ENCODE measurements around the gene CFDP1. TPM values are rescaled to one million over a fixed set of nuclear protein-coding genes. Genes with fewer than 3 reads are reported as not detected.

The CFDP1 gene
- total and polyA plus RNA-seq, 2 experiments from 2014 or later = 97.1 to 116 TPM

- H3K27ac ChIP-seq = peak overlapping the region; percentile 87
Measured at GRCh38 chr16:75293173-75293572, 140.1 kb downstream of the CFDP1 start.

GRCh38 chr16:75292691-75293090, 140.6 kb downstream of the CFDP1 start:
- Histone ChIP-seq H2AFZ (no peak overlapping the region), H3K9me2 (replicated peaks; ENCODE audit: insufficient read depth) (no peaks in the 10 kb centered on the region), H3K4me2 (no peak overlapping the region), H4K20me1 (ENCODE audit: insufficient read depth, poor library complexity, severe bottlenecking) (no peaks in the 10 kb centered on the region), H3K36me3 (replicated peaks; ENCODE audit: insufficient read depth, low read depth) (no peaks in the 10 kb centered on the region), H3K9me3 (ENCODE audit: low read depth) (no peaks in the 10 kb centered on the region), H3K27me3 (no peaks in the 10 kb centered on the region), H3K4me1 (ENCODE audit: insufficient read depth) (peaks cover 22% of the 10 kb centered on the region), H3K27ac (peak overlapping the region; percentile 87), H3K79me2 (peaks cover 2% of the 10 kb centered on the region), H3K4me3 (no peak overlapping the region)
- no peak for DNase-seq (ENCODE audit: low spot score)
- WGBS (ENCODE audit: low lambda C conversion rate, missing lambda C conversion rate) = 92% methylated on average over 3 of the region's 3 CpGs
- TF ChIP-seq EZH2phosphoT487 (IDR thresholded peaks at IDR 0.05; ENCODE audit: low read depth, severe bottlenecking, unreplicated experiment) = no peak
- TF ChIP-seq EZH2 (IDR thresholded peaks at IDR 0.05; ENCODE audit: borderline replicate concordance) = no peak
- no peak for TF ChIP-seq CTCF (IDR thresholded peaks at IDR 0.05; ENCODE audit: poor library complexity)

More at GRCh38 chr16:75293173-75293572, 140.1 kb downstream of the CFDP1 start:
- H4K20me1 ChIP-seq (ENCODE audit: insufficient read depth, poor library complexity, severe bottlenecking) = no peaks in the 10 kb centered on the region
- 51% methylated on average over 4 of the region's 4 CpGs for WGBS (ENCODE audit: low lambda C conversion rate, missing lambda C conversion rate)
- H2AFZ ChIP-seq = no peak overlapping the region
- H3K4me2 ChIP-seq = peak overlapping the region; percentile 63
- no peaks in the 10 kb centered on the region for H3K9me3 ChIP-seq (ENCODE audit: low read depth)
- no peak overlapping the region for H3K4me3 ChIP-seq
- H3K9me2 ChIP-seq (replicated peaks; ENCODE audit: insufficient read depth) = no peaks in the 10 kb centered on the region
- no peak for TF ChIP-seq EZH2phosphoT487 (IDR thresholded peaks at IDR 0.05; ENCODE audit: low read depth, severe bottlenecking, unreplicated experiment)
- no peak for TF ChIP-seq EZH2 (IDR thresholded peaks at IDR 0.05; ENCODE audit: borderline replicate concordance)
- TF ChIP-seq CTCF (IDR thresholded peaks at IDR 0.05; ENCODE audit: poor library complexity) = no peak
- peaks cover 2% of the 10 kb centered on the region for H3K79me2 ChIP-seq
- H3K27me3 ChIP-seq = no peaks in the 10 kb centered on the region
- H3K36me3 ChIP-seq (replicated peaks; ENCODE audit: insufficient read depth, low read depth) = no peaks in the 10 kb centered on the region
- H3K4me1 ChIP-seq (ENCODE audit: insufficient read depth) = peaks cover 22% of the 10 kb centered on the region
- DNase-seq (ENCODE audit: low spot score) = no peak

- Histone ChIP-seq H3K27me3 (no peaks in the 10 kb centered on the region), H3K36me3 (replicated peaks; ENCODE audit: insufficient read depth, low read depth) (no peaks in the 10 kb centered on the region), H3K27ac (no peak overlapping the region), H3K79me2 (no peaks in the 10 kb centered on the region), H3K4me1 (ENCODE audit: insufficient read depth) (peaks cover 12% of the 10 kb centered on the region), H2AFZ (no peak overlapping the region), H4K20me1 (ENCODE audit: insufficient read depth, poor library complexity, severe bottlenecking) (no peaks in the 10 kb centered on the region), H3K4me3 (no peak overlapping the region), H3K9me2 (replicated peaks; ENCODE audit: insufficient read depth) (no peaks in the 10 kb centered on the region), H3K9me3 (ENCODE audit: low read depth) (no peaks in the 10 kb centered on the region), H3K4me2 (no peak overlapping the region)
- no peak for TF ChIP-seq EZH2 (IDR thresholded peaks at IDR 0.05; ENCODE audit: borderline replicate concordance)
- TF ChIP-seq EZH2phosphoT487 (IDR thresholded peaks at IDR 0.05; ENCODE audit: low read depth, severe bottlenecking, unreplicated experiment) = no peak
- no peak for TF ChIP-seq CTCF (IDR thresholded peaks at IDR 0.05; ENCODE audit: poor library complexity)
- no peak for DNase-seq (ENCODE audit: low spot score)
Measured at GRCh38 chr16:75289189-75289588, 144.1 kb downstream of the CFDP1 start.

Data from hepatocyte (in vitro differentiated cells).